HepG2 (cell line): ENCODE data around the gene ALDH3A2. TPM values are rescaled to one million over a fixed set of nuclear protein-coding genes. Genes with fewer than 3 reads are reported as not detected.

ENCODE experiments used
- ATAD3A ChIP-seq: sonication (generic); formaldehyde crosslinking; IDR thresholded peaks from 2 replicates; pipeline ENCODE4 v1.4.0; 2020; ENCODE audit warnings: missing genetic modification reagents
- FOXP4 ChIP-seq: sonication (generic); formaldehyde crosslinking; IDR thresholded peaks from 2 replicates; pipeline ENCODE4 v1.4.0; 2020; ENCODE audit warnings: missing genetic modification reagents
- HNRNPH1 ChIP-seq: fragments of 200-400 bp; formaldehyde crosslinking; optimal IDR thresholded peaks from 2 replicates; pipeline ENCODE3; 2017; ENCODE audit warnings: mild to moderate bottlenecking, low read depth, low read length
- ISL2 ChIP-seq: sonication (generic); formaldehyde crosslinking; IDR thresholded peaks from 2 replicates; pipeline ENCODE4 v1.5.0; 2020; ENCODE audit warnings: missing genetic modification reagents
- MXD1 ChIP-seq: sonication (generic); formaldehyde crosslinking; IDR thresholded peaks from 2 replicates; pipeline ENCODE4 v1.4.0; 2020; ENCODE audit warnings: mild to moderate bottlenecking, missing genetic modification reagents
- NFE2L2 ChIP-seq: fragments of 150-350 bp; IDR thresholded peaks from 2 replicates; pipeline ENCODE4 v1.6.1; 2014; ENCODE audit warnings: low read length
- PHF5A ChIP-seq: IDR thresholded peaks from one replicate; pipeline ENCODE4 v1.6.1; 2018; ENCODE audit warnings: low read depth, missing genetic modification reagents; ENCODE audit not compliant: unreplicated experiment
- RFX5 ChIP-seq: IDR thresholded peaks from 2 replicates; pipeline ENCODE4 v1.6.1; 2011; ENCODE audit warnings: low read depth, low read length, improper control_type of control experiment
- RFXANK ChIP-seq: IDR thresholded peaks from 2 replicates; pipeline ENCODE4 v1.6.1; 2016
- SIN3A ChIP-seq: IDR thresholded peaks from 2 replicates; pipeline ENCODE4 v1.6.1; 2011; ENCODE audit warnings: low read depth, mild to moderate bottlenecking, control low read depth, low read length, borderline replicate concordance
- SNAPC5 ChIP-seq: sonication (generic); formaldehyde crosslinking; IDR thresholded peaks from 2 replicates; pipeline ENCODE4 v1.8.1; 2023; ENCODE audit warnings: mild to moderate bottlenecking, missing genetic modification reagents, borderline replicate concordance
- ZBTB20 ChIP-seq: sonication (generic); formaldehyde crosslinking; IDR thresholded peaks from 2 replicates; pipeline ENCODE4 v1.8.1; 2023; ENCODE audit warnings: missing genetic modification reagents, low read depth, mild to moderate bottlenecking, borderline replicate concordance
- ZC3H13 ChIP-seq: sonication (generic); formaldehyde crosslinking; IDR thresholded peaks from 2 replicates; pipeline ENCODE4 v1.8.1; 2023; ENCODE audit warnings: mild to moderate bottlenecking, missing genetic modification reagents, moderate library complexity
- ZNF530 ChIP-seq: sonication (generic); formaldehyde crosslinking; IDR thresholded peaks from 2 replicates; pipeline ENCODE4 v1.5.0; 2020; ENCODE audit warnings: low read depth, mild to moderate bottlenecking, missing genetic modification reagents
- ZNF879 ChIP-seq: sonication (generic); formaldehyde crosslinking; IDR thresholded peaks from 2 replicates; pipeline ENCODE4 v1.8.1; 2023; ENCODE audit warnings: missing genetic modification reagents
- polyA plus RNA-seq, 8 experiments: library from polyadenylated mRNA; depleted of rRNA in 3 of 8; stranded (reverse) in 7 of 8; unstranded in 1 of 8; fragments of >200 nt; fragmentation: Illumina TruSeq in 4 of 8; extraction: Trizol in 4 of 8; gene quantifications; 2 replicates each; pipeline versions ENCODE4 v1.2.1 to v1.2.3, GENCODE V29; 2011 to 2016; ENCODE audit warnings: low read depth in 4 of 8, missing spikeins in 1 of 8, mixed read lengths in 1 of 8; ENCODE audit not compliant: insufficient read depth in 1 of 8
- total RNA-seq, 5 experiments: library from RNA; depleted of rRNA; stranded (reverse); fragments of >200 nt; fragmentation: Illumina TruSeq; extraction: Trizol; gene quantifications; 2 replicates each; pipeline ENCODE4 v1.2.3, GENCODE V29; 2016; ENCODE audit warnings: low read depth in 1 of 5
- TF ChIP-seq, protein P1 (sequence below): sonication (generic); formaldehyde crosslinking; IDR thresholded peaks from 2 replicates; pipeline ENCODE4 v1.8.1; 2023; ENCODE audit warnings: mild to moderate bottlenecking, moderate library complexity, missing genetic modification reagents
- TF ChIP-seq, protein P2 (sequence below): sonication (generic); formaldehyde crosslinking; IDR thresholded peaks from 2 replicates; pipeline ENCODE4 v1.4.0; 2020; ENCODE audit warnings: low read depth, mild to moderate bottlenecking, missing genetic modification reagents
- TF ChIP-seq, protein P3 (sequence below): sonication (generic); formaldehyde crosslinking; IDR thresholded peaks from 2 replicates; pipeline ENCODE4 v1.5.0; 2020; ENCODE audit warnings: missing genetic modification reagents, mild to moderate bottlenecking, borderline replicate concordance

ALDH3A2 gene
- total and polyA plus RNA-seq, 2 of the 13 experiments (the other 11 are each of a cell fraction or from before 2014, with no cell fraction given) = 80.8 to 180 TPM

GRCh38 chr17:19648475-19649273 lies at the start of gene ALDH3A2 (continued):
- TF ChIP-seq FOXP4 (peak; percentile 87), MXD1 (CRISPR knock-in tag) (peak; percentile 84), SIN3A (peak; percentile 61; the same call in 1 of the 2 replicates), ZNF530 (CRISPR knock-in tag) (peak; percentile 85; the same call in 1 of the 2 replicates), SNAPC5 (CRISPR knock-in tag) (no peak), ATAD3A (CRISPR knock-in tag) (no peak), HNRNPH1 (peak; percentile 95), ISL2 (peak; percentile 93), NFE2L2 (no peak), ZC3H13 (CRISPR knock-in tag) (peak; percentile 91), ZBTB20 (peak; percentile 78; the same call in 1 of the 2 replicates), PHF5A (CRISPR knock-in tag) (peak; percentile 74), ZNF879 (CRISPR knock-in tag) (peak; percentile 86; the same call in 1 of the 2 replicates), RFX5 (no peak), RFXANK (CRISPR knock-in tag) (no peak)
- TF ChIP-seq, protein P1, sequence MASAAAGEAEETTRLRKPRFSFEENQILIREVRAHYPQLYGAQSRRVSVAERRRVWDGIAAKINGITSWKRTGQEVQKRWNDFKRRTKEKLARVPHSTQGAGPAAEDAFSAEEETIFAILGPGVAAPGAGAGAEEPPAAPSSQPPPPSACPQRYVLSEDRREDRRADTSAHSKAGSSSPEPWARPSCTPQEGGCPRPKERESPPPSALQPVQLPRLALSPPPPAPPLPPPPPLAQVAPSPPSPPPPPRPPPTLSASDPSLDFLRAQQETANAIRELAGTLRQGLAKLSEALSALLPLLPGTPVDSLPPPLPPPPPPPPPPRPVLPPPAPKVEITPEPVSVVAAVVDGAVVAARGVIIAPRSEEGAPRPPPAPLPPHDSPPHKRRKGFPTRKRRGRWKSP (CRISPR knock-in tag) = peak; percentile 95
- TF ChIP-seq, protein P2, sequence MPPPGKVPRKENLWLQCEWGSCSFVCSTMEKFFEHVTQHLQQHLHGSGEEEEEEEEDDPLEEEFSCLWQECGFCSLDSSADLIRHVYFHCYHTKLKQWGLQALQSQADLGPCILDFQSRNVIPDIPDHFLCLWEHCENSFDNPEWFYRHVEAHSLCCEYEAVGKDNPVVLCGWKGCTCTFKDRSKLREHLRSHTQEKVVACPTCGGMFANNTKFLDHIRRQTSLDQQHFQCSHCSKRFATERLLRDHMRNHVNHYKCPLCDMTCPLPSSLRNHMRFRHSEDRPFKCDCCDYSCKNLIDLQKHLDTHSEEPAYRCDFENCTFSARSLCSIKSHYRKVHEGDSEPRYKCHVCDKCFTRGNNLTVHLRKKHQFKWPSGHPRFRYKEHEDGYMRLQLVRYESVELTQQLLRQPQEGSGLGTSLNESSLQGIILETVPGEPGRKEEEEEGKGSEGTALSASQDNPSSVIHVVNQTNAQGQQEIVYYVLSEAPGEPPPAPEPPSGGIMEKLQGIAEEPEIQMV = peak; percentile 98
- TF ChIP-seq, protein P3, sequence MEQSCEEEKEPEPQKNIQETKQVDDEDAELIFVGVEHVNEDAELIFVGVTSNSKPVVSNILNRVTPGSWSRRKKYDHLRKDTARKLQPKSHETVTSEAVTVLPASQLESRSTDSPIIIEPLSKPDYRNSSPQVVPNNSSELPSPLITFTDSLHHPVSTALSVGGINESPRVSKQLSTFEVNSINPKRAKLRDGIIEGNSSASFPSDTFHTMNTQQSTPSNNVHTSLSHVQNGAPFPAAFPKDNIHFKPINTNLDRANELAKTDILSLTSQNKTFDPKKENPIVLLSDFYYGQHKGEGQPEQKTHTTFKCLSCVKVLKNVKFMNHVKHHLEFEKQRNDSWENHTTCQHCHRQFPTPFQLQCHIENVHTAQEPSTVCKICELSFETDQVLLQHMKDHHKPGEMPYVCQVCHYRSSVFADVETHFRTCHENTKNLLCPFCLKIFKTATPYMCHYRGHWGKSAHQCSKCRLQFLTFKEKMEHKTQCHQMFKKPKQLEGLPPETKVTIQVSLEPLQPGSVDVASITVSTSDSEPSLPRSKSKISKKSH = peak; percentile 94
